ENCODE measurements around the gene KIF3B. TPM values are rescaled to one million over a fixed set of nuclear protein-coding genes. Genes with fewer than 3 reads are reported as not detected.

Gene KIF3B
- total RNA-seq, 1 experiment from 2014 or later = 31.5 TPM

- TF ChIP-seq POLR2AphosphoS5 (IDR thresholded peaks at IDR 0.05; ENCODE audit: low read depth, low read length) (no peak), EZH2phosphoT487 (IDR thresholded peaks at IDR 0.05; ENCODE audit: borderline replicate concordance) (no peak), CTCF (IDR thresholded peaks at IDR 0.05 in 2 of 3, conservative IDR thresholded peaks at IDR 0.05 in 1 of 3; ENCODE audit: borderline replicate concordance in 1 of 3, insufficient read depth in 1 of 3, low read depth in 2 of 3, low read length in 2 of 3) (no peak)
- Histone ChIP-seq H3K9ac (ENCODE audit: low read length) (no peak overlapping the region), H3K79me2 (ENCODE audit: insufficient read depth, low read length) (peaks cover 68% of the 10 kb centered on the region), H3K9me2 (ENCODE audit: insufficient read depth) (no peaks in the 10 kb centered on the region), H4K20me1 (ENCODE audit: insufficient read depth) (no peaks in the 10 kb centered on the region), H3K36me3 (ENCODE audit: control insufficient read depth in 1 of 2, insufficient read depth in 2 of 2, low read length in 2 of 2) (no peaks in the 10 kb centered on the region), H3K27ac (ENCODE audit: low read depth, low read length) (no peak overlapping the region), H3K27me3 (ENCODE audit: insufficient read depth, low read length) (no peaks in the 10 kb centered on the region), H3K4me3 (replicated peaks in 1 of 2; ENCODE audit: low read depth in 1 of 2, low read length in 2 of 2) (no peak overlapping the region), H2AFZ (ENCODE audit: low read depth, low read length, poor library complexity, severe bottlenecking) (no peak overlapping the region), H3K4me1 (ENCODE audit: control insufficient read depth in 1 of 2, insufficient read depth in 2 of 2, low read length in 2 of 2) (no peaks in the 10 kb centered on the region), H3K9me3 (ENCODE audit: control insufficient read depth in 1 of 2, insufficient read depth in 1 of 2, low read depth in 1 of 2, low read length in 2 of 2) (no peaks in the 10 kb centered on the region), H3K4me2 (ENCODE audit: low read length) (no peak overlapping the region)
- DNase-seq (ENCODE audit: low read depth, low spot score) = no peak
- BruUV-seq (replicated peaks) = no TSS peak
- CTCF ChIA-PET = no interaction called here
- ATAC-seq = no peak
- RAD21 ChIA-PET (ENCODE audit: low non-redundant PET in 1 of 2, low total read pairs in 2 of 2, uncharacterized antibody in 2 of 2, unreplicated experiment in 2 of 2) = no interaction called here
- intact Hi-C loops (cut with micrococcal nuclease) = no loop called here
- POLR2A ChIA-PET = no interaction called here
Observed at GRCh38 chr20:32380745-32381144, 103.3 kb downstream of the KIF3B start.

DNA sequence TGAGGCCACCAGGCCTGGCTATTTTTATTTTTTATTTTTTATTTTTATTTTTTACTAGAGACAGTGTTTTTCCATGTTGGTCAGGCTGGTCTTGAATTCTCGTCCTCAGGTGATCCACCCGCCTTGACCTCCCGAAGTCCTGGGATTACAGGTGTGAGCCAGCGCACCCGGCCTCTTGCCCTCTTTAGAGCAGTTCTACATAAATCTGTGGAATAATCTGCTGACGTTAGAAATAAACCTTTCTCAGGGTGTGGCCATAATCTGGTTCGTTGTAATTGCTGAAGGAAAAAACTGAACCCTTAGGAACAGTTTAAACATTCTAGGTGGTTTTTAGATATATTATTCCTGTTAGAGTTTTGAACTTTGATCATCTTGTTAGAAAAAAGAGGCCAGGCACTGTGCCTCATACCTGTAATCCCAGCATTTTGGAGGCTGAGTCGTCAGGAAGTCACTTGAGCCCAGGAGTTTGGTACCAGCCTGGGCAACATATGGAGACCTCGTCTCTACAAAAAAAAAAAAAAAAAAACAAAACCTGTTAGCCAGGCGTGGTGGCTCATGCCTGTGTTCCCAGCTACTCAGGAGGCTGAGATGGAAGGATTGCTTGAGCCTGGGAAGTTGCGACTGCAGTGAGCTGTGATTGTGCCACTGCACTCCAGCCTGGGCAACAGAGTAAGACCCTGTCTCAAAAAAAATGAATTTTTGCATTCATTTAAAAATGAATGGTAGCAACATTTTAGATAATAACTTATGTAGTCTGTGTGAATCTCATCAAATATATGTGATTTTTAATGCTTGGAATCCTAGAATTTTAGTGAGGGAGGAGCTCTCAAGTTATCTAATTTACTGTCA is 104.9 kb downstream of the KIF3B start:
- Histone ChIP-seq H3K9me2 (ENCODE audit: insufficient read depth) (no peaks in the 10 kb centered on the region), H4K20me1 (ENCODE audit: insufficient read depth) (no peaks in the 10 kb centered on the region), H3K79me2 (ENCODE audit: insufficient read depth, low read length) (peaks cover 75% of the 10 kb centered on the region), H3K27ac (ENCODE audit: low read depth, low read length) (no peak overlapping the region), H3K4me2 (ENCODE audit: low read length) (no peak overlapping the region), H3K4me1 (ENCODE audit: control insufficient read depth in 1 of 2, insufficient read depth in 2 of 2, low read length in 2 of 2) (no peaks in the 10 kb centered on the region), H3K9ac (ENCODE audit: low read length) (no peak overlapping the region), H2AFZ (ENCODE audit: low read depth, low read length, poor library complexity, severe bottlenecking) (no peak overlapping the region), H3K4me3 (replicated peaks in 1 of 2; ENCODE audit: low read depth in 1 of 2, low read length in 2 of 2) (no peak overlapping the region), H3K9me3 (ENCODE audit: control insufficient read depth in 1 of 2, insufficient read depth in 1 of 2, low read depth in 1 of 2, low read length in 2 of 2) (no peaks in the 10 kb centered on the region), H3K27me3 (ENCODE audit: insufficient read depth, low read length) (no peaks in the 10 kb centered on the region), H3K36me3 (ENCODE audit: control insufficient read depth in 1 of 2, insufficient read depth in 2 of 2, low read length in 2 of 2) (no peaks in the 10 kb centered on the region)
- no TSS peak for BruUV-seq (replicated peaks)
- ATAC-seq = no peak
- RAD21 ChIA-PET (ENCODE audit: low non-redundant PET in 1 of 2, low total read pairs in 2 of 2, uncharacterized antibody in 2 of 2, unreplicated experiment in 2 of 2) = no interaction called here
- CTCF ChIA-PET = no interaction called here
- no peak for DNase-seq (ENCODE audit: low read depth, low spot score)
- POLR2A ChIA-PET = no interaction called here
- intact Hi-C loops (cut with micrococcal nuclease) = no loop called here
- TF ChIP-seq RAD21 (IDR thresholded peaks at IDR 0.05; ENCODE audit: low read depth) (no peak), EZH2phosphoT487 (IDR thresholded peaks at IDR 0.05; ENCODE audit: borderline replicate concordance) (no peak), CTCF (IDR thresholded peaks at IDR 0.05 in 2 of 3, conservative IDR thresholded peaks at IDR 0.05 in 1 of 3; ENCODE audit: borderline replicate concordance in 1 of 3, insufficient read depth in 1 of 3, low read depth in 2 of 3, low read length in 2 of 3) (no peak), SP1 (IDR thresholded peaks at IDR 0.05; ENCODE audit: low read depth) (no peak), EGR1 (IDR thresholded peaks at IDR 0.05; ENCODE audit: low read depth) (no peak), TCF7L2 (IDR thresholded peaks at IDR 0.05; ENCODE audit: borderline replicate concordance, extremely low read depth, insufficient read depth, insufficient read length) (no peak), CBX3 (IDR thresholded peaks at IDR 0.05; ENCODE audit: low read depth) (no peak), SRF (IDR thresholded peaks at IDR 0.05; ENCODE audit: low read depth) (no peak), POLR2AphosphoS5 (IDR thresholded peaks at IDR 0.05; ENCODE audit: low read depth, low read length) (no peak)
- TF ChIP-seq, protein P1, sequence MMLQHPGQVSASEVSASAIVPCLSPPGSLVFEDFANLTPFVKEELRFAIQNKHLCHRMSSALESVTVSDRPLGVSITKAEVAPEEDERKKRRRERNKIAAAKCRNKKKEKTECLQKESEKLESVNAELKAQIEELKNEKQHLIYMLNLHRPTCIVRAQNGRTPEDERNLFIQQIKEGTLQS (IDR thresholded peaks at IDR 0.05) = no peak
- TF ChIP-seq, protein P2, sequence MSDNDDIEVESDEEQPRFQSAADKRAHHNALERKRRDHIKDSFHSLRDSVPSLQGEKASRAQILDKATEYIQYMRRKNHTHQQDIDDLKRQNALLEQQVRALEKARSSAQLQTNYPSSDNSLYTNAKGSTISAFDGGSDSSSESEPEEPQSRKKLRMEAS (IDR thresholded peaks at IDR 0.05) = no peak

Data from HCT116 (cell line).